ENCODE results near the gene ATP10A.
"Not testable (repeated sequence)": the region's sequence is repeated elsewhere in the genome, so short reads cannot be mapped to it uniquely, and the experiment has no call there.

ATP10A gene

GRCh38 chr15:25641762-25642161, 221.4 kb downstream of the ATP10A start:
- DNase-seq (ENCODE audit: low read depth), result no peak

GRCh38 chr15:25641361-25641760, 221.8 kb downstream of the ATP10A start:
- no peak for DNase-seq (ENCODE audit: low read depth)

- not testable (repeated sequence) for DNase-seq (ENCODE audit: low read depth)
These were observed 222.2 kb downstream of the ATP10A start for GRCh38 chr15:25640959-25641358.

- DNase-seq (ENCODE audit: low read depth), result no peak
These were observed 222.7 kb downstream of the ATP10A start for GRCh38 chr15:25640381-25640780.

- not testable (repeated sequence) for DNase-seq (ENCODE audit: low read depth)
These were observed 226.6 kb downstream of the ATP10A start for GRCh38 chr15:25636486-25636885.

- DNase-seq (ENCODE audit: low read depth), result no peak
These were observed 227.9 kb downstream of the ATP10A start for GRCh38 chr15:25635191-25635590.

- no peak for DNase-seq (ENCODE audit: low read depth)
These were observed 229.3 kb downstream of the ATP10A start for GRCh38 chr15:25633862-25634261.

- no peak for DNase-seq (ENCODE audit: low read depth)
These were observed 231.2 kb downstream of the ATP10A start for GRCh38 chr15:25631971-25632370.

Data from HS-5 (cell line).